IMR-90 (cell line): ENCODE data around the gene NAA30. TPM values are rescaled to one million over a fixed set of nuclear protein-coding genes. Genes with fewer than 3 reads are reported as not detected.

Experiments
- ATAC-seq: fragments of 200-7000 bp; cut with Tn5 transposase; 2 replicates; pipeline ENCODE4 v1.9.1; 2020; ENCODE audit warnings: low read depth, mild to moderate bottlenecking, moderate library complexity
- BruUV-seq: library from RNA; stranded (reverse); fragments of 400-500 nt; replicated peaks from 2 replicates; lab custom pipeline; 2021; lab: Mats Ljungman, UMichigan
- CTCF ChIA-PET: fragments of 300-600 bp; formaldehyde crosslinking; extraction: SDS; loops from one replicate; lab custom pipeline; 2021; ENCODE audit warnings: antibody characterized with exemption; lab: Yijun Ruan, JAX
- POLR2A ChIA-PET: fragments of 300-600 bp; sonication (Branson Sonifier 250); formaldehyde crosslinking; loops from one replicate; lab custom pipeline; 2022; ENCODE audit warnings: antibody characterized with exemption; ENCODE audit not compliant: unreplicated experiment; lab: Charles Lee
- DNase-seq: peaks from one replicate; pipeline ENCODE4 v3.0.0; 2013
- H2AFZ ChIP-seq: replicated peaks from 2 replicates; pipeline ENCODE3; 2013; ENCODE audit warnings: low read length, mild to moderate bottlenecking; ENCODE audit not compliant: poor library complexity
- H2AK5ac ChIP-seq: 2 replicates; pipeline ENCODE4 v1.6.1; 2013; ENCODE audit warnings: low read depth, low read length, inconsistent platforms
- H2AK9ac ChIP-seq: replicated peaks from 2 replicates; pipeline ENCODE3; 2013; ENCODE audit warnings: mild to moderate bottlenecking, low read depth, low read length, moderate library complexity; ENCODE audit not compliant: poor library complexity
- H2BK120ac ChIP-seq: 2 replicates; pipeline ENCODE4 v1.6.1; 2013; ENCODE audit warnings: low read depth, low read length, inconsistent platforms
- H2BK15ac ChIP-seq: 3 replicates; pipeline ENCODE4 v1.6.1; 2013; ENCODE audit warnings: low read depth, low read length, inconsistent platforms
- H2BK20ac ChIP-seq: 2 replicates; pipeline ENCODE4 v1.6.1; 2013; ENCODE audit warnings: low read depth, mild to moderate bottlenecking, inconsistent platforms, low read length, moderate library complexity
- H2BK5ac ChIP-seq: 2 replicates; pipeline ENCODE4 v1.6.1; 2013; ENCODE audit warnings: mild to moderate bottlenecking, low read depth, low read length, inconsistent platforms; ENCODE audit not compliant: poor library complexity, severe bottlenecking
- H3K14ac ChIP-seq: replicated peaks from 2 replicates; pipeline ENCODE4 v1.6.1; 2013; ENCODE audit warnings: low read depth, low read length, inconsistent platforms
- H3K18ac ChIP-seq: 2 replicates; pipeline ENCODE4 v1.6.1; 2013; ENCODE audit warnings: low read depth, low read length, control low read depth
- H3K23ac ChIP-seq: 2 replicates; pipeline ENCODE4 v1.6.1; 2013; ENCODE audit warnings: low read depth, low read length, inconsistent platforms
- H3K27ac ChIP-seq: 2 replicates; pipeline ENCODE4 v1.5.1; 2013; ENCODE audit warnings: mild to moderate bottlenecking, control low read depth, low read length; ENCODE audit not compliant: insufficient read depth
- H3K27me3 ChIP-seq: 2 replicates; pipeline ENCODE4 v1.6.1; 2013; ENCODE audit warnings: low read length; ENCODE audit not compliant: control insufficient read depth, insufficient read depth
- H3K36me3 ChIP-seq: 2 replicates; pipeline ENCODE4 v1.6.1; 2013; ENCODE audit warnings: low read length, mixed read lengths; ENCODE audit not compliant: control insufficient read depth, insufficient read depth
- H3K4ac ChIP-seq: 2 replicates; pipeline ENCODE4 v1.6.1; 2013; ENCODE audit warnings: low read depth, low read length, inconsistent platforms
- H3K4me1 ChIP-seq: 2 replicates; pipeline ENCODE4 v1.6.1; 2013; ENCODE audit warnings: low read length, mixed read lengths; ENCODE audit not compliant: control insufficient read depth, insufficient read depth
- H3K4me2 ChIP-seq: 2 replicates; pipeline ENCODE4 v1.6.1; 2013; ENCODE audit warnings: low read depth, mild to moderate bottlenecking, control low read depth, low read length, moderate library complexity
- H3K4me3 ChIP-seq: 2 replicates; pipeline ENCODE4 v1.5.1; 2013; ENCODE audit warnings: low read depth, mild to moderate bottlenecking, control low read depth, low read length, moderate library complexity; ENCODE audit not compliant: insufficient read depth
- H3K56ac ChIP-seq: 2 replicates; pipeline ENCODE4 v1.6.1; 2013; ENCODE audit warnings: low read length, inconsistent platforms; ENCODE audit not compliant: insufficient read depth; ENCODE audit errors: extremely low read depth
- H3K79me1 ChIP-seq, 2 experiments: 2 replicates each; pipeline ENCODE4 v1.6.1; 2013; ENCODE audit warnings: low read length in 2 of 2, inconsistent platforms in 1 of 2, low read depth in 1 of 2
- H3K9ac ChIP-seq: 2 replicates; pipeline ENCODE4 v1.6.1; 2013; ENCODE audit warnings: low read depth, low read length, control low read depth
- H3K9me1 ChIP-seq: 2 replicates; pipeline ENCODE4 v1.6.1; 2013; ENCODE audit warnings: low read length, inconsistent platforms; ENCODE audit not compliant: insufficient read depth
- H3K9me3 ChIP-seq: 2 replicates; pipeline ENCODE4 v1.6.1; 2013; ENCODE audit warnings: low read length; ENCODE audit not compliant: control insufficient read depth, insufficient read depth
- H4K20me1 ChIP-seq: 2 replicates; pipeline ENCODE4 v1.6.1; 2013; ENCODE audit warnings: low read length, inconsistent platforms; ENCODE audit not compliant: insufficient read depth
- H4K5ac ChIP-seq: 2 replicates; pipeline ENCODE4 v1.6.1; 2013; ENCODE audit warnings: mild to moderate bottlenecking, low read depth, low read length, control low read depth
- H4K8ac ChIP-seq, 2 experiments: 2 replicates each; pipeline ENCODE4 v1.6.1; 2013; ENCODE audit warnings: low read depth in 2 of 2, low read length in 2 of 2, control low read depth in 1 of 2, inconsistent platforms in 1 of 2
- H4K91ac ChIP-seq: 2 replicates; pipeline ENCODE4 v1.6.1; 2013; ENCODE audit warnings: low read depth, low read length, inconsistent platforms; ENCODE audit not compliant: insufficient read depth
- FOS ChIP-seq: fragments of 150-350 bp; IDR thresholded peaks from 2 replicates; pipeline ENCODE4 v1.6.1; 2016; ENCODE audit warnings: low read depth, low read length
- MAFK ChIP-seq: IDR thresholded peaks from 2 replicates; pipeline ENCODE4 v1.6.1; 2012; ENCODE audit warnings: low read depth, low read length, improper control_type of control experiment
- MAZ ChIP-seq: IDR thresholded peaks from 2 replicates; pipeline ENCODE4 v1.6.1; 2012; ENCODE audit warnings: low read depth, mild to moderate bottlenecking, low read length, improper control_type of control experiment, moderate library complexity, borderline replicate concordance
- NFE2L2 ChIP-seq: fragments of 150-350 bp; IDR thresholded peaks from 2 replicates; pipeline ENCODE4 v1.6.1; 2016; ENCODE audit warnings: low read depth, mild to moderate bottlenecking, low read length
- RAD21 ChIP-seq: IDR thresholded peaks from 2 replicates; pipeline ENCODE4 v1.6.1; 2012; ENCODE audit warnings: low read length, improper control_type of control experiment
- RFX5 ChIP-seq: IDR thresholded peaks from 2 replicates; pipeline ENCODE4 v1.8.0; 2012; ENCODE audit warnings: low read depth, mild to moderate bottlenecking, low read length, moderate library complexity
- SMC3 ChIP-seq: fragments of 150-350 bp; IDR thresholded peaks from 2 replicates; pipeline ENCODE4 v1.6.1; 2016; ENCODE audit warnings: low read depth, mild to moderate bottlenecking, antibody characterized with exemption, low read length, moderate library complexity
- USF2 ChIP-seq: fragments of 150-350 bp; IDR thresholded peaks from 2 replicates; pipeline ENCODE4 v1.6.1; 2017; ENCODE audit warnings: mild to moderate bottlenecking, antibody characterized with exemption, low read length, low read depth
- WGBS, 2 experiments: methylation state at CpG; one replicate each; pipeline versions ENCODE4 v1.1.5 to v1.1.7; 2013; ENCODE audit warnings: missing lambda C conversion rate in 2 of 2; ENCODE audit not compliant: insufficient read length in 1 of 2; ENCODE audit errors: extremely low coverage in 2 of 2; 5-methylcytosine and 5-hydroxymethylcytosine counted together
- dilution Hi-C: fragments of 300-500 bp; cut with HindIII; formaldehyde crosslinking; loops from one replicate; pipeline ENCODE4 v1.14.3; 2018; ENCODE audit warnings: low sequenced_read_pairs; ENCODE audit not compliant: unreplicated experiment
- in situ Hi-C: fragments of 300-500 bp; cut with MboI; formaldehyde crosslinking; loops from 3 replicates; pipeline ENCODE4 v1.14.3; 2019; ENCODE audit warnings: low sequenced_read_pairs, inconsistent platforms, mixed read lengths
- intact Hi-C: fragments of 100-400 bp; cut with micrococcal nuclease; formaldehyde crosslinking; loops from 2 replicates; pipeline ENCODE4 v1.10.0; 2022
- polyA plus RNA-seq, 3 experiments: library from polyadenylated mRNA; depleted of rRNA; stranded (reverse); fragments of >200 nt; gene quantifications; 2 replicates each; pipeline ENCODE4 v1.2.3, GENCODE V29; 2012; ENCODE audit warnings: low replicate concordance in 1 of 3
- total RNA-seq: library from RNA; depleted of rRNA; stranded (reverse); fragments of >200 nt; gene quantifications from 2 replicates; pipeline ENCODE4 v1.2.3, GENCODE V29; 2012
- TF ChIP-seq, protein P1 (sequence below): conservative IDR thresholded peaks from 2 replicates; pipeline ENCODE4 v1.5.1; 2012; ENCODE audit warnings: mild to moderate bottlenecking, low read depth, low read length, improper control_type of control experiment

Gene NAA30
- total and polyA plus RNA-seq, 2 of the 4 experiments (the other 2 are of a cell fraction) = 5.8 to 24.4 TPM

DNA sequence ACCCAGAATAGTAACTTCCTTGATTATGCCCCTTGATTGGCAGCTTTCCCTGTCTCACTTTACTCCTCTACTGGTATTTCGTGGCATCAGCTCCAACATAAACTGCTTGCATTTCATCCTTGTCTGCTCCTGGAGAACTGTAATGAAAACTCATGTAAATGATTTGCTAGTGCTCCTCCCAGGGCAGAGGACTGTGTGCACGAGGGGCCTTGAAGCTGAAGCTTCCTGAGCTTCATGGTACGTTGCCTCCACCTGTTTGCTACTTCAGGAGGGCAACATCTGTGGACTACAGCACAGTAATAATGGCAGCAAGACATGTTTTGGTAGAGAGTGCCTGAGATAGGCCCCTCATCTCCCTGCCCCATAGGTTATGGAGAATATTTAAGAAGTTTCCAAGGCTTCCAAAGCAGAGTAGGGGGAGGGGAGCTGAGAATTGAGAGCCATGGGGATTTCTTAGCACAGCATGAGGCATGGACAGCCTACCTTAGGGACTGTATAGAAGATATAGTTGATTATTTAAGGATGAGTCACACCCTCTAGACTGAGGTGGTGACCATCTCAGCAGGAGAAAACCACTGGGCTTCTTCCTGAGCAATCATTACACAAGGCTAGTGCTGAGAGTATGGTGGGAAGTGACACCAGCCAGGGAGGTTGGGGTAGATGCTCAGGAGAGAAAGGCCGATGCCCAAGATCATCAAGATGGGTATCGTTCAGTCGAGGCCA, 73.8 kb downstream of the NAA30 start:
- dilution Hi-C loops (no loop called here), in situ Hi-C loops (no loop called here), intact Hi-C loops (no loop called here)
- H3K4me3 ChIP-seq = no peak overlapping the region
- H3K4me1 ChIP-seq = no peaks in the 10 kb centered on the region
- no TSS peak for BruUV-seq
- H2BK120ac ChIP-seq = no peak overlapping the region
- no peak overlapping the region for H3K18ac ChIP-seq
- no peak overlapping the region for H2BK20ac ChIP-seq
- no peak overlapping the region for H3K4ac ChIP-seq
- no peak overlapping the region for H3K14ac ChIP-seq
- CTCF ChIA-PET = no interaction called here
- TF ChIP-seq NFE2L2 (no peak), RFX5 (no peak), FOS (no peak), MAFK (no peak), USF2 (no peak), MAZ (no peak), RAD21 (no peak), SMC3 (no peak)
- TF ChIP-seq, protein P1, sequence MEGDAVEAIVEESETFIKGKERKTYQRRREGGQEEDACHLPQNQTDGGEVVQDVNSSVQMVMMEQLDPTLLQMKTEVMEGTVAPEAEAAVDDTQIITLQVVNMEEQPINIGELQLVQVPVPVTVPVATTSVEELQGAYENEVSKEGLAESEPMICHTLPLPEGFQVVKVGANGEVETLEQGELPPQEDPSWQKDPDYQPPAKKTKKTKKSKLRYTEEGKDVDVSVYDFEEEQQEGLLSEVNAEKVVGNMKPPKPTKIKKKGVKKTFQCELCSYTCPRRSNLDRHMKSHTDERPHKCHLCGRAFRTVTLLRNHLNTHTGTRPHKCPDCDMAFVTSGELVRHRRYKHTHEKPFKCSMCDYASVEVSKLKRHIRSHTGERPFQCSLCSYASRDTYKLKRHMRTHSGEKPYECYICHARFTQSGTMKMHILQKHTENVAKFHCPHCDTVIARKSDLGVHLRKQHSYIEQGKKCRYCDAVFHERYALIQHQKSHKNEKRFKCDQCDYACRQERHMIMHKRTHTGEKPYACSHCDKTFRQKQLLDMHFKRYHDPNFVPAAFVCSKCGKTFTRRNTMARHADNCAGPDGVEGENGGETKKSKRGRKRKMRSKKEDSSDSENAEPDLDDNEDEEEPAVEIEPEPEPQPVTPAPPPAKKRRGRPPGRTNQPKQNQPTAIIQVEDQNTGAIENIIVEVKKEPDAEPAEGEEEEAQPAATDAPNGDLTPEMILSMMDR = no peak
- POLR2A ChIA-PET = no interaction called here
- H2AFZ ChIP-seq = no peak overlapping the region
- no peak for DNase-seq
- no peak overlapping the region for H3K4me2 ChIP-seq
- H4K8ac ChIP-seq = no peak overlapping the region
- no peaks in the 10 kb centered on the region for H3K9me1 ChIP-seq
- no peak for ATAC-seq
- no peak overlapping the region for H4K91ac ChIP-seq
- H3K27me3 ChIP-seq = no peaks in the 10 kb centered on the region
- H4K5ac ChIP-seq = no peak overlapping the region
- no peaks in the 10 kb centered on the region for H3K9me3 ChIP-seq
- H2AK9ac ChIP-seq = no peak overlapping the region
- H2AK5ac ChIP-seq = no peak overlapping the region
- H3K56ac ChIP-seq = no peak overlapping the region
- H3K27ac ChIP-seq = no peak overlapping the region
- no CpG with 5 or more reads among the region's 6 CpGs for WGBS, 2 experiments
- H3K79me1 ChIP-seq = no peaks in the 10 kb centered on the region
- H4K20me1 ChIP-seq = no peaks in the 10 kb centered on the region
- no peak overlapping the region for H3K23ac ChIP-seq
- H3K36me3 ChIP-seq = no peaks in the 10 kb centered on the region
- no peak overlapping the region for H3K9ac ChIP-seq
- no peak overlapping the region for H2BK5ac ChIP-seq
- no peak overlapping the region for H2BK15ac ChIP-seq
